ENCODE measurements around the gene NKAPD1.
"Not testable (repeated sequence)": the region's sequence is repeated elsewhere in the genome, so short reads cannot be mapped to it uniquely, and the experiment has no call there.

NKAPD1 gene, protein sequence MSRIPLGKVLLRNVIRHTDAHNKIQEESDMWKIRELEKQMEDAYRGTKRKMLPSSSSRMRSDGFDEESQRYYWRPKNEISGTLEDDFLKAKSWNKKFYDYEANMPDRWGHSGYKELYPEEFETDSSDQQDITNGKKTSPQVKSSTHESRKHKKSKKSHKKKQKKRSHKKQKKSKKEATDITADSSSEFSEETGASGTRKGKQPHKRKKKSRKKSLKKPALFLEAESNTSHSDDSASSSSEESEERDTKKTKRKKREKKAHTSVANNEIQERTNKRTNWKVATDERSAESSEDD

DNA sequence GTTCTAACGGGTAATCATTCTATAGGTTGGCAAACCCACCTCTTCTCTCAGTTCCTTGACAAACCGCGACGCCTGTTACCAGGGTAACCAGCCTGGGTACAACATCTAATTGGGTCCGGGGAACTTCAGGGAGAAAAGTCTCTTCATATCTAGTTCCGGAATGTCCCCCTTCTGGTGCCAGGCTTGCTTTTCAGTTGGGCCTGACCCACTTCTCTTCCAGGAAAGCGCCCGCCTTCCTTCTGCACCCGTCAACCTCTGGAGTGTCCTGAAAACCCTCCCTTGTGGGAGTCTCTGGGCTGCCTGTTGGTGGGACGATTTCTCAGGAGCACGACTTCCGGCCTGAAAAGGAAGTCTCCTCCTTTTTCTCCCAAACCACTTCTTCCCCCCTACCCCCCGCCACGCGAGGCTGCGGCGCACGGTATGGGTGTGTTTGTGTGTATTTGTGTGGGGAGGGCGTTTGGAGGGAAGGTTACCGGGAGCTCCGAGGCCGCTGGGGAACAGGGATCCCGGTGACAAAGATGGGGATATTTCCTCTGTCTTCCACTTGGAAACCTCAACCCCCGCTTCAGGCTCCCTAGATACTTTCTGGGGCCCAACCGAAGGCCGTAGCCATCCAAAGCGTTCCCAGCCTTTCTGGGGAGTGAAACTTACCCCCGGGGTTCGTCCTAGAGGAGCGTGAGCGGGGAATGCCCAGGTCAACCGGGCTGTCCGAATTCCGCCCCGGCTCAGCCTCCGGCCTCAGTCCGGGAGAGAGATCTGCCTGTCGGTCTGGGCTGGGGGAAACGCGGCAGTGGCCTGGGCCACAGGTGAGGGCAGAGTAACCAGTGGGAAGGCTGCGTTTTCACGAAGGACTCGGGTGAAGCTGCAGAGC, at the start of gene NKAPD1, which contains the start of gene PIH1D2:
NKAPD1 (plus strand) TSS at position 359 of the 871 bp plus-strand sequence. CDS start 1,276 bp downstream, outside the sequence.
PIH1D2 (minus strand) TSS at position 77 of the 871 bp plus-strand sequence. CDS start 843 bp downstream, outside the sequence.
- DNase-seq: peak; percentile 83

DNA sequence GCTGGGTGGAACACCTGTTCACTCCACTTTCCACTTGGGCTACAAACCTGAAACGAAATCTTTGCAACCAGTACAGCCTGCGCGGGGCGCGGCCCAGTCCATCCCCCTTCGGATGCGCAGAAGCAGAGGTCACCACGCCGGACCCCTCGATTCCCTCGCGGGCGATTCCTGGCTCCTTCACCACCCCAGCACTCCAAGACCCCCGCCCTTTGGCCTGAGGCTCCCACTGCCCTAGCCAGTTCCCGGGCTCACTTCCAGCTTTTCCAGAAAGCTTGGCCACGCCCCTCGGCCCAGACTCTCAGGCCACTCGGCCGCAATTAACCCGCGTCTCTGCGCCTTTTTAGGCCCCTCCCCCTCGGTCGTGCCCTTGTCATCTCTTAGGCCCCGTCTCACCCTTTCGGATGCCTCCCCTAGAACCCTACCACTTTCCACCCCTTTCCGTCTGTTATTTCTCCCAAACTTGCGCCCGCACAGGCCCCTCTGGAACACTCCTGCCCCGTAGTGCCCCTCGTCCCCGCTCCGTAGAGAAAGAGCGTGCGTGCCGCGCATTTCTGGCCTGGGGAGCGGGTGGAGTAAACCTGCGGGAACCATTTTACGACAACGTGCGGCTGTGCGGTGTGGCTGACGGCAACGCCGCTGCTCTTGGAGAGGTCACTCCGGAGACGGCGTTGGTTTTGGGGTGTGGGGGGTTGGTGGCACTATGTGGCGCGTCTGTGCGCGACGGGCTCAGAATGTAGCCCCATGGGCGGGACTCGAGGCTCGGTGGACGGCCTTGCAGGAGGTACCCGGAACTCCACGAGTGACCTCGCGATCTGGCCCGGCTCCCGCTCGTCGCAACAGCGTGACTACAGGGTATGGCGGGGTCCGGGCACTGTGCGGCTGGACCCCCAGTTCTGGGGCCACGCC, 49.1 kb upstream of the NKAPD1 start, which contains the start of gene DLAT:
DLAT (plus strand) TSS at position 636 of the 906 bp plus-strand sequence; CDS start at position 701, 65 bp downstream.
- peak; percentile 93 for DNase-seq

DNA sequence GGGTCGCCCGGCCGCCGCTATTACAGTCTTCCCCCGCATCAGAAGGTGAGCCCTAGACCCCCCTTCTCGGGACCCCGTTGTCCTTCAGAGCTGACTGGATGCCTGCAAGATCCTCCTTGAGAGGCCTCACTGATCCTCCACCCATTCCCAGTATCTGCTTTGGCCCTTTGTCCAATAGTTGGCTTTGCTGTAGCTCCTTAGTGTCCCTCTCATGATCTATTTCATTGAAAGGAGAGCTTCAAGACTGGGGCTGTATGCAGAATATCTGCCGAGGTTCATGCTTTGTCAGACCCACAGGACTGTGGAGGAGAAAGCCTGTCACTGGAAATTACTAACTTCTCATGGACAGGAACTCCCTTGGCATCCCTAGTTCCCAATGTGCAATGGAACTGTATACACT, 48.4 kb upstream of the NKAPD1 start:
- peak; percentile 7 for DNase-seq

DNA sequence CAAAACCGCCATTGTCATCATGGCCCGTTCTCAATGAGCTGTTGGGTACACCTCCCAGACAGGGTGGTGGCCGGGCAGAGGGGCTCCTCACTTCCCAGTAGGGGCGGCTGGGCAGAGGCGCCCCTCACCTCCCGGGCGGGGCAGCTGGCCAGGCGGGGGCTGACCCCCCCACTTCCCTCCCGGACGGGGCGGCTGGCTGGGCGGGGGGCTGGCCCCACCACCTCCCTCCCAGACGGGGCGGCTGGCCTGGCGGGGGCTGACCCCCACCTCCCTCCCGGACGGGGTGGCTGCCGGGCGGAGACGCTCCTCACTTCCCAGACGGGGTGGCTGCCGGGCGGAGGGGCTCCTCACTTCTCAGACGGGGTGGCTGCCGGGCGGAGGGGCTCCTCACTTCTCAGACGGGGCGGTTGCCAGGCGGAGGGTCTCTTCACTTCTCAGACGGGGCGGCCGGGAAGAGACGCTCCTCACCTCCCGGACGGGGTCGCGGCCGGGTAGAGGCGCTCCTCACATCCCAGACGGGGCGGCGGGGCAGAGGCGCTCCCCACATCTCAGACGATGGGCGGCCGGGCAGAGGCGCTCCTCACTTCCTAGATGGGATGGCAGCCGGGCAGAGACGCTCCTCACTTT, 47.2 kb upstream of the NKAPD1 start:
- not testable (repeated sequence) for DNase-seq

DNA sequence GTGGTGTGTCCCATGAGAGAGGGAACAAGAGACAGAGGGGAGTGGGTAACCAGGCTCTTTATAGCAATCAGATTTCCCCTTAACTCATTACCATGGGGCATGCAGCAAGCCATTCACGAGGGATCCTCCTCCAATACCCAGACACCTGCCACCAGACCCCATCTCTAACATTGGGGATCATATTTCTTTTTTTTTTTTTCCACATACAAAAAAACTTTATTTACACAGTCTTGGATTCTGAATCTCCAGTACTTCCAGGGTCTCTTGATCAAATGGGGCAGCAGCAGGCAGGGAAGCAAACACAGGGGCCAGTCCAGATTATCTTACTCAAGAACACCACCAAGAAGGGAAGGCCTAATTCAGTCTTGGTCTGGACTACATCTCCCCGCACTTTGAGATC, 44.6 kb upstream of the NKAPD1 start:
- DNase-seq: no peak

DNA sequence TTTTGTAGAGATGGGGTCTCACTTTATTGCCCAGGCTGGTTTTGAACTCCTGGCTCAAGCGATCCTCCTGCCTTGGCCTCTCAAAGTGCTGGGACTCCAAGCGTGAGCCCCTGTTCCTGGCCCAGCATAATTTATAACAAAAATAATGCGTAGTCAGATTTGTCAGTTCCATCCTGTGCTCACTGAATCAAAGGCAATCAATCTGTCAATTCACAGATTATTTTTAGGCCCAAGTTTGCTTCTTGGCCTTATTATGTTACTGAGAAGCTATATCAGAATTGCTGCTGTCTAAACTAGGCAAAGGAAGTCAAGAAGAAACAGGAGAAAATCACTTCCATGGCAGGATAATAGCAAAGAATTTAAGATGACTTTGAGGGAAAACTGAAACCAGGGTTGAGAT, 40.2 kb upstream of the NKAPD1 start:
- DNase-seq: no peak

DNA sequence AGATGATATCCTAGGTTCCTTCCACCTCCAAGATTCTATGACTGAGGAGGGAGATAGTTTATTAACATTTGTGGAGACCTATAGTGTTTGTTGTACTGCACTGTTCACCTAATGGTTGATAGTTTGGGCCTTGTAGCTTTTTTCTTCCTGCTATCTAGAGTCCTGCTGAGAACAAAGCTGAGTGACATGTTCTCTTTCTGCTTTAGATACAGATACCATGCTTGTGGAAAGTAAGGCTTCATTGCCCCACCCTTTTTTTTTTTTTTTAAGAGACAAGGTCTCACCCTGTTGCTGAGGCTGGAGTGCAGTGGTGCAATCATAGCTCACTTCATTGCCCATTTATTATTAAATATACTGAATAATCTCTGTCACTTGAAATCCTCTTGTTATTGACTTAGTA, 36.6 kb upstream of the NKAPD1 start:
- no peak for DNase-seq

DNA sequence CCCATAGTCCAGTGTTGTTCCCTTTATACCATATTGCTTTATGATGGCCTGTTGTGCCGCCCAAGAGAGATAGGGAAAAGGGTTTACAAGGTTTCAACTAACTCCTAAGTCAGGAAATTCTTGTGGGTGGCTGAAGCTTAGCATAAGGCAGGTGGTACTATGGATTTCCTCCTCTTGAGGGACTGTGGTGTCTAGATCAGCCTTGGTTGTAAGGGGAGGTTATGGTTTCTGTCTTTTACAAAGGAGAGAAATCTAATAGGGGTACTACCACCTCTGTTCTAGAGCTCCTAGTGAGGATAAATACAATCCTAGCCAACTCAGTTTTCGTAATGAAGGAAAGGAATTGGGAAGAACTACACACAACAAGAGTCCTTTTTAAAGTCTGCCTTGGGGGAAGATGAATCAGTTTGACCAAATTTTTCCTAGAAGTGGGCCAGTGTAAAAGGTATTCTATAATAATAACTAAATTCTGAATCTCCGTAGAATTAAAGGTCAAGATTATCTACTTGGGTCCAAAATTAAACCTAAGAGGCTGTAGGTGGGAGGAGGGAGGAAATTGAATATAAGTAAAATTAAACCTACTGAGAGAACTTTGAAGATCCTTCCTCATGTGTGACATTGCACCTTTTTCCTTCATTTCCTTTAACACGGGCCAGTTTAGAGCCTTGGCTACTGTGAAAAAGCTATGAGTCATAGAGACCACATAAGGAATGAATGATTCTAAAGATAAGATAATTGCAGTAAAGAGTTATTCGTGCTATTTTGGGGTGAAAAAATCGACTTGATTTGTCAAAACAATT, 31.7 kb upstream of the NKAPD1 start:
- DNase-seq: no peak

DNA sequence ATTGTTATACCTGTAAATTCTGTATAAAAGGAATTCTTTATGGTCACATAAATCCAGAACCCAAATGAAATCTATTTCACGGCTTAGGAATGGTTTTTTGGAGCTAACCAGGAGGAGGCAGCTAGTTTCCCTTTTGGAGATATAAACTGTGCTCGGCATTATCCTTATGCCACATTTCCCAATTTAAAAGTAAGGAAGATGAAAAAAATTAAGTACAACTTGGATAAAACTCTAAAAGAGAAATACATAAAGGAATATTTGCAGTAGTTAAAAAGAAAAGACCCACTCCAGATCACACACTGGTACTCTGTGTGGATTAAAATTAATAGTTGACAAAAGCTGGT, 31.2 kb upstream of the NKAPD1 start:
- no peak for DNase-seq

DNA sequence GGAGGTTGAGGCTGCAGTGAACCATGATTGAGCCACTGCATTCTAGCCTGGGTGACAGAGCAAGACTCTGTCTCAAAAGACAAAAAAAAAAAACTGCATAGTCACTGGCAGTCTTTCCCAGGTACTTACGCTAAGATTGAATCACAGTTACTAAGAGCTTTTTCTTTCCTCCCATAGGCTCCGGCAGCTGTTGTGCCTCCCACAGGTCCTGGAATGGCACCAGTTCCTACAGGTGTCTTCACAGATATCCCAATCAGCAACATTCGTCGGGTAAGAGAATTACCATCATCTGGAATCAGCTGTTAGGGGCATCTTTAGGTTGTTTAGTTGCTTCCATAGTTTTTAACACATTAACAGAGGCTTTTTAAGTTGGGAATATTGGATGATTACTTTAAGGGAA, 29.1 kb upstream of the NKAPD1 start:
- DNase-seq: no peak

DNA sequence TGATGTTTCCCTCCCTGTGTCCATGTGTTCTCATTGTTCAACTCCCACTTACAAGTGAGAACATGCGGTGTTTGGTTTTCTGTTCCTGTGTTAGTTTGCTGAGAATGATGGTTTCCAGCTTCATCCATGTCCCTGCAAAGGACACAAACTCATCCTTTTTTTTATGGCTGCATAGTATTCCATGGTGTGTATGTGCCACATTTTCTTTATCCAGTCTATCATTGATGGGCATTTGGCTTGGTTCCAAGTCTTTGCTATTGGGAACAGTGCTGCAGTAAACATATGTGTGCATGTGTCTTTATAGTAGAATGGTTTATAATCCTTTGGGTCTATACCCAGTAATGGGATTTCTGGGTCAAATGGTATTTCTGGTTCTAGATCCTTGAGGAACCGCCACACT, 27.5 kb upstream of the NKAPD1 start:
- DNase-seq: not testable (repeated sequence)

DNA sequence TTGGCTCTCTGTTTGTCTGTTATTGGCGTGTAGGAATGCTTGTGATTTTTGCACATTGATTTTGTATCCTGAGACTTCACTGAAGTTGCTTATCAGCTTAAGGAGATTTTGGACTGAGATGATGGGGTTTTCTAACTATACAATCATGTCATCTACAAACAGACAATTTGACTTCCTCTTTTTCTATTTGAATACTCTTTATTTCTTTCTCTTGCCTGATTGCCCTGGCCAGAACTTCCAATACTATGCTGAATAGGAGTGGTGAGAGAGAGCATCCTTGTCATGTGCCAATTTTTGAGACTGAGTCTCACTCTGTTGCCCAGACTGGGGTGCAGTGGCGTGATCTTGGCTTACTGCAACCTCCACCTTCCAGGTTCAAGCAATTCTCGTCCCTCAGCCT, 25.8 kb upstream of the NKAPD1 start:
- not testable (repeated sequence) for DNase-seq

DNA sequence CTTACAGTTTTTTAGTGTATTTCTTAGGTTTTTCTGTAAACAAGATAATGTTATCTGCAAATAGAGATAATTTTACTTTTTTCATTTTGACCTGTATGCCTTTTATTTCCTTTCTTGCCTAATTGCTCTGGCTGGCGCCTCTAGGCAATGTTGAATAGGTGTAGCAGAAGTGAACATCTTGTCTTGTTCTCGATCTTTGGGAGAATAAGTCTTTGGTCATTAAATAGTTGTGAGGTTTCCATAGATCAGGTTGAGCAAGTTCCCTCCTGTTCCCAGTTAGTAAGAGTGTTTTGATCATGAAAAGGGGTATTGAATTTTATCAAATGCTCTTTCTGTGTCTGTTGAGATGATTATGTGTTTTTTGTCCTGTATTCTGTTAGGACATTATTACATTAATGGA, 24.3 kb upstream of the NKAPD1 start:
- DNase-seq: no peak

DNA sequence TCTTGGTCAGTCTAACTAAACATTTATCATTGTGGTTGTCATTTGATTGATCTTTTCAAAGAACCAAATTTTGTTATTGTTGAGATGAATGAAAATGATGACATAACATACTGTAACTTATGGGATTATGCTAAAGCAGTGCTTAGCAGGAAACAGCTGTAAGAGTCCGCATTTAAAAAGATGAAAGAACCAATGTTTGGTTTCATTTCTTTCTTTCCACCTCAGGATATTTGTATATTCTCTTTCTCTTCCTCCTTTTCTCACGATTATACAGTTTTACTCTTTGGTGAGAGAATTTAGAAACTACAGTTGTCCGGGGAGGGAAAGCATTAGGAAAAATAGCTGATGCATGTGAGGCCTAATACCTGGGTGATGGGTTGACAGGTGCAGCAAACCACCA, 23.4 kb upstream of the NKAPD1 start:
- no peak for DNase-seq

DNA sequence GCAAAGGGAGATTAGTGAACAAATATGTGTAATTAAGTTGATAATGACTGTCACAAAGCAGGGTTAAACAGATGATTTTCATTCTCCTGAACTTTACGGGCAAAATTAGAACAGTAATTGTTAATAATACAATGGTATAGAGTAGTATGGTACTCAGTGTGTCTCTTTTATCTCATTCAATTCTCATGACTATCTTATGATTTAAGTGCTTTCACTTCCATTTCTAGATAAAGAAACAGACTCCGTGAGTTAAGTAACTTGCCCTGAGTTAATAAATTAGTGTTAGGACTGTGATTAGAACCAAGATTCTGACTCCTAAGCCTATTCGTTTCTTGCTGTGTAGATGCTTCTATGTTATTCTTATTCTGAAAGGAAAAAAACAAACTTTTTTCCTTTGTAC, 22.3 kb upstream of the NKAPD1 start:
- DNase-seq: no peak

DNA sequence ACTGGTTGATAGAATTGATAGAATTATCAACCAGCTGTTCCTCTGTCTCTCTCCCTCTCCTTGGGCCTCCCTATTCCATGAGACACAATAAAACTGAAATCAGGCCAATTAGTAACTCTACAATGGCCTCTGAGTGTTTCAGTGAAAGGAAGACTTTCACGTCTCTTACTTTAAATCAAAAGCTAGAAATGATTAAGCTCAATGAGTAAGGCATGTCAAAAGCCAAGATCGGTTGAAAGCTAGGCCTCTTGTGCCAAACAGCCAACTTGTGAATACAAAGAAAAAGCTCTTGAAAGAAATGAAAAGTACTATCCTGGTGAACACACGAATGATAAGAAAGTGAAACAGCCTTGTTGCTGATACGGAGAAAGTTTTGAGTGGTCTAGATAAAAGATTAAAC, 16.9 kb upstream of the NKAPD1 start:
- DNase-seq: peak; percentile 81

DNA sequence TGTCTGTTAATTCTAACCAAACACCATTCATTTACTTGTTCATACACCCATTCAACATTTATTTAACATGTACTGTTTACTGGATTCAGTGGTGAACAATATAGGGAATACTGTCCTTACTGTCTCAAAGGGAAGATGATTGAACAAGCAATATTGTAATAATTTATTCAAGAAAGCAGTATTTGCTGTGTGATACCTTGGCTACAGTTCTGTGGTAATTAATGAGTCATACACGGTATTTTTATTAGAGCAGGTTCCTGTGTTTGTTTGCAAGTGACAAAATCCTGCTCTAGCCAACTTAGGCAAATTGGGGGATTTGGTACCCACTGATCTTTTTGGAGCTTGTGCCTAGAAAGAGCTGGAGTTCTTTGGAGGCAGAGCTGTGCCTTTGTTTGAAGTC, 16.0 kb upstream of the NKAPD1 start:
- DNase-seq: no peak

DNA sequence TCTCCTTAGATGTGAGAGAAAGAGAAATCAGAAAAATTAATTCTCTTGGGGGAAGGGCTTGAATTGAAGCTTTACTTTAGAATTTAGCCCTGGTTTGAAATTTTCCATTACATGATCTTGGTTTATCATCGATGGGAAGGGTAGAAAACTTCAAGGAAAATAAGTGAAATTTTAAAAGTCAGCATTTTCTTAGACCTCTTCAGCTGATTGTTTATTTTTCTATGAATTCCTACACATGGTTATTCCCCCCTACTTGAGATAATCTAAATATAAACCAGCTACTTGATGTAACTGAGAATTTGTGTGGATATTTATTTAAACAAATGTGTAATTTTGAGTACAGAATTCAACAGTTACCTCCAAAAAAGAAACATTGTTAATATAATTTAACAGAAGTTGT, 11.2 kb upstream of the NKAPD1 start:
- DNase-seq: no peak

DNA sequence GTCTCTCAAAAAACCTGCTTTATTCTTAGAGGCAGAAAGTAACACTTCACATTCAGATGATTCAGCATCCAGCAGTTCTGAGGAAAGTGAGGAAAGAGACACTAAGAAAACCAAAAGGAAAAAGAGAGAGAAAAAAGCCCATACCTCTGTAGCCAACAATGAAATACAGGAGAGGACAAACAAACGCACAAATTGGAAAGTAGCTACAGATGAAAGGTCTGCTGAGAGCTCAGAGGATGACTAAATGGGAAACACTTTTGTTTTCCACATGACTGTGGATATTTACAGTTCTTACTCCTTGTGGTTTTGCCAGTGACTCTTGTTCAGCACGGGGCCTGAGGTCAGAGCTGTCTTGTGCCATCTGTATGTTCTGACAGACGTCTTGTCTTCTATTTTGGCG, 8.6 kb downstream of the NKAPD1 start:
- DNase-seq: peak; percentile 86

DNA sequence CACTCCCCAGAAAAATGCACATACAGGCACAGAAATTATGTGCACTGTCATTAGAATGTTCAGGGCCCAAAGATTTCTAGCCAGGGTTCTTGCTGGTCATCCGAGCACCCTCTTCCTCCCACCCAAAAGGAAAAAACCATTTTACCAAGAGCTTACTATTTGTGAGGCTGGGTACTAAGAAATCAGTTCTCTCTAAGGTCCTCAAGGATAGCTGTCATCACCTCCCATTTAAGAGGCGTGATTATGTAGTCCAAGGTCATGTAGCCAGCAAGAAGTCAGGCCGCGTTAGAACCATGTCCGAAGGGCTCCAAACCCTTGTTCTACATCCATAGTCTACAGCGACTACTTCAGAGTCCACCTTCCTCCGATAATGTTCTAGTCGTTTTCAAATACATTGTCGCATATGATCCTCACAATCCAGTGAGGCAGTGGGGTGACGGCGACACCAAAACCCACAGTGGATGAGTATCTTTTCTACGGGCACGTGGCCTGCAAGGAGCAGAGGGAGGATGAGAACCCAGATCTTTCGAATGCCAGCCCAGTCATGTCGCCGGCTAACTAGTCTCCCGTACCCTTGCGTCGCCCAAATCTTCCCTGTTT, 11.8 kb downstream of the NKAPD1 start:
- DNase-seq: peak; percentile 55

All from activated CD4-positive, alpha-beta T cell treated with anti-CD3 and anti-CD28 coated beads, Interleukin-10, Interleukin-2, amounts not matched to agents 100 ng/mL and 50 ng/mL, durations not matched to agents 16 hours and 8 hours (primary cell).